ENCODE results near the gene SAP30BP. TPM values are rescaled to one million over a fixed set of nuclear protein-coding genes. Genes with fewer than 3 reads are reported as not detected.

Gene SAP30BP
- total and polyA plus RNA-seq, 2 of the 13 experiments (the other 11 are each of a cell fraction or from before 2014, with no cell fraction given) = 67.7 to 99.4 TPM

DNA sequence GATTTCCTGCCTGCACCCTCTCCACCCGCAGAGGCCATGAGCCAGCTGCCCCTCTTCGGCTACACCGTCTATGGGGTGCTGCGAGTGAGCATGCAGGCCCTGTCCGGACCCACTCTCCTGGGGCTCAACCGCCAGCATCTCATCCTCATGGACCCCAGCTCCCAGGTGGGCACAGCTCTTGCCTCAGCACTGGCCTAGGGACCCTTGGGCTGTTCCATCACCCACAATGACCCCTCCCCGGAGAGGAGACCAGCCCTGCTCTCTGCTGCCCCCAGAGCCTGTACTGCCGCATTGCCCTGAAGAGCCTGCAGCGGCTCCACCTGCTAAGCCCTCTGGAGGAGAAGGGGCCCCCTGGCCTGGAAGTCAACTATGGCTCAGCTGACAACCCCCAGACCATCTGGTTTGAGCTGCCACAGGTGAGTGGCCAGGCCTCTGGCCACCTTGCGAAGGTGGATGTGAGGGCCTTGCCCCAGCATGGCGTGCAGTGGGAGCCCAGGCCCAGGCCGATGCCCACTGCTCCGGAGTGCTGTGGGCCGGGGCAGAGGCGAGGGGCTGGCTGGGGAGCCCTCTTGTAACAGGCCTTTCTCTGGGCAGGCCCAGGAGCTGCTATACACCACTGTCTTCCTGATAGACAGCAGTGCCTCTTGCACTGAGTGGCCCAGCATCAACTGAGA is 41.2 kb upstream of the SAP30BP start (continued):
- TF ChIP-seq, protein P1, sequence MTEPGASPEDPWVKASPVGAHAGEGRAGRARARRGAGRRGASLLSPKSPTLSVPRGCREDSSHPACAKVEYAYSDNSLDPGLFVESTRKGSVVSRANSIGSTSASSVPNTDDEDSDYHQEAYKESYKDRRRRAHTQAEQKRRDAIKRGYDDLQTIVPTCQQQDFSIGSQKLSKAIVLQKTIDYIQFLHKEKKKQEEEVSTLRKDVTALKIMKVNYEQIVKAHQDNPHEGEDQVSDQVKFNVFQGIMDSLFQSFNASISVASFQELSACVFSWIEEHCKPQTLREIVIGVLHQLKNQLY (CRISPR knock-in tag; IDR thresholded peaks at IDR 0.05) = no peak
- TF ChIP-seq TARDBP (CRISPR knock-in tag; IDR thresholded peaks at IDR 0.05) (no peak), SRF (IDR thresholded peaks at IDR 0.05; ENCODE audit: low read depth, low read length) (no peak), ZNF549 (CRISPR knock-in tag; IDR thresholded peaks at IDR 0.05) (no peak), TSC22D2 (CRISPR knock-in tag; IDR thresholded peaks at IDR 0.05; ENCODE audit: borderline replicate concordance) (no peak), ZNF724P (CRISPR knock-in tag; IDR thresholded peaks at IDR 0.05; ENCODE audit: borderline replicate concordance) (no peak), ZZZ3 (CRISPR knock-in tag; IDR thresholded peaks at IDR 0.05; ENCODE audit: borderline replicate concordance) (0 out of 2 replicates have a peak, but pooled peaks have one; percentile 28)
- TF ChIP-seq, protein P2, sequence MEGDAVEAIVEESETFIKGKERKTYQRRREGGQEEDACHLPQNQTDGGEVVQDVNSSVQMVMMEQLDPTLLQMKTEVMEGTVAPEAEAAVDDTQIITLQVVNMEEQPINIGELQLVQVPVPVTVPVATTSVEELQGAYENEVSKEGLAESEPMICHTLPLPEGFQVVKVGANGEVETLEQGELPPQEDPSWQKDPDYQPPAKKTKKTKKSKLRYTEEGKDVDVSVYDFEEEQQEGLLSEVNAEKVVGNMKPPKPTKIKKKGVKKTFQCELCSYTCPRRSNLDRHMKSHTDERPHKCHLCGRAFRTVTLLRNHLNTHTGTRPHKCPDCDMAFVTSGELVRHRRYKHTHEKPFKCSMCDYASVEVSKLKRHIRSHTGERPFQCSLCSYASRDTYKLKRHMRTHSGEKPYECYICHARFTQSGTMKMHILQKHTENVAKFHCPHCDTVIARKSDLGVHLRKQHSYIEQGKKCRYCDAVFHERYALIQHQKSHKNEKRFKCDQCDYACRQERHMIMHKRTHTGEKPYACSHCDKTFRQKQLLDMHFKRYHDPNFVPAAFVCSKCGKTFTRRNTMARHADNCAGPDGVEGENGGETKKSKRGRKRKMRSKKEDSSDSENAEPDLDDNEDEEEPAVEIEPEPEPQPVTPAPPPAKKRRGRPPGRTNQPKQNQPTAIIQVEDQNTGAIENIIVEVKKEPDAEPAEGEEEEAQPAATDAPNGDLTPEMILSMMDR (CRISPR knock-in tag; IDR thresholded peaks at IDR 0.05) = peak; percentile 85
- TF ChIP-seq, protein P3, sequence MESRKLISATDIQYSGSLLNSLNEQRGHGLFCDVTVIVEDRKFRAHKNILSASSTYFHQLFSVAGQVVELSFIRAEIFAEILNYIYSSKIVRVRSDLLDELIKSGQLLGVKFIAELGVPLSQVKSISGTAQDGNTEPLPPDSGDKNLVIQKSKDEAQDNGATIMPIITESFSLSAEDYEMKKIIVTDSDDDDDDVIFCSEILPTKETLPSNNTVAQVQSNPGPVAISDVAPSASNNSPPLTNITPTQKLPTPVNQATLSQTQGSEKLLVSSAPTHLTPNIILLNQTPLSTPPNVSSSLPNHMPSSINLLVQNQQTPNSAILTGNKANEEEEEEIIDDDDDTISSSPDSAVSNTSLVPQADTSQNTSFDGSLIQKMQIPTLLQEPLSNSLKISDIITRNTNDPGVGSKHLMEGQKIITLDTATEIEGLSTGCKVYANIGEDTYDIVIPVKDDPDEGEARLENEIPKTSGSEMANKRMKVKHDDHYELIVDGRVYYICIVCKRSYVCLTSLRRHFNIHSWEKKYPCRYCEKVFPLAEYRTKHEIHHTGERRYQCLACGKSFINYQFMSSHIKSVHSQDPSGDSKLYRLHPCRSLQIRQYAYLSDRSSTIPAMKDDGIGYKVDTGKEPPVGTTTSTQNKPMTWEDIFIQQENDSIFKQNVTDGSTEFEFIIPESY (CRISPR knock-in tag; IDR thresholded peaks at IDR 0.05) = peak; percentile 88
- TF ChIP-seq, protein P4, sequence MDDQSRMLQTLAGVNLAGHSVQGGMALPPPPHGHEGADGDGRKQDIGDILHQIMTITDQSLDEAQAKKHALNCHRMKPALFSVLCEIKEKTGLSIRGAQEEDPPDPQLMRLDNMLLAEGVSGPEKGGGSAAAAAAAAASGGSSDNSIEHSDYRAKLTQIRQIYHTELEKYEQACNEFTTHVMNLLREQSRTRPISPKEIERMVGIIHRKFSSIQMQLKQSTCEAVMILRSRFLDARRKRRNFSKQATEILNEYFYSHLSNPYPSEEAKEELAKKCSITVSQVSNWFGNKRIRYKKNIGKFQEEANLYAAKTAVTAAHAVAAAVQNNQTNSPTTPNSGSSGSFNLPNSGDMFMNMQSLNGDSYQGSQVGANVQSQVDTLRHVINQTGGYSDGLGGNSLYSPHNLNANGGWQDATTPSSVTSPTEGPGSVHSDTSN (CRISPR knock-in tag; IDR thresholded peaks at IDR 0.05; ENCODE audit: borderline replicate concordance) = no peak
- TF ChIP-seq, protein P5, sequence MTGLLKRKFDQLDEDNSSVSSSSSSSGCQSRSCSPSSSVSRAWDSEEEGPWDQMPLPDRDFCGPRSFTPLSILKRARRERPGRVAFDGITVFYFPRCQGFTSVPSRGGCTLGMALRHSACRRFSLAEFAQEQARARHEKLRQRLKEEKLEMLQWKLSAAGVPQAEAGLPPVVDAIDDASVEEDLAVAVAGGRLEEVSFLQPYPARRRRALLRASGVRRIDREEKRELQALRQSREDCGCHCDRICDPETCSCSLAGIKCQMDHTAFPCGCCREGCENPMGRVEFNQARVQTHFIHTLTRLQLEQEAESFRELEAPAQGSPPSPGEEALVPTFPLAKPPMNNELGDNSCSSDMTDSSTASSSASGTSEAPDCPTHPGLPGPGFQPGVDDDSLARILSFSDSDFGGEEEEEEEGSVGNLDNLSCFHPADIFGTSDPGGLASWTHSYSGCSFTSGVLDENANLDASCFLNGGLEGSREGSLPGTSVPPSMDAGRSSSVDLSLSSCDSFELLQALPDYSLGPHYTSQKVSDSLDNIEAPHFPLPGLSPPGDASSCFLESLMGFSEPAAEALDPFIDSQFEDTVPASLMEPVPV (CRISPR knock-in tag; IDR thresholded peaks at IDR 0.05) = no peak
- TF ChIP-seq, protein P6, sequence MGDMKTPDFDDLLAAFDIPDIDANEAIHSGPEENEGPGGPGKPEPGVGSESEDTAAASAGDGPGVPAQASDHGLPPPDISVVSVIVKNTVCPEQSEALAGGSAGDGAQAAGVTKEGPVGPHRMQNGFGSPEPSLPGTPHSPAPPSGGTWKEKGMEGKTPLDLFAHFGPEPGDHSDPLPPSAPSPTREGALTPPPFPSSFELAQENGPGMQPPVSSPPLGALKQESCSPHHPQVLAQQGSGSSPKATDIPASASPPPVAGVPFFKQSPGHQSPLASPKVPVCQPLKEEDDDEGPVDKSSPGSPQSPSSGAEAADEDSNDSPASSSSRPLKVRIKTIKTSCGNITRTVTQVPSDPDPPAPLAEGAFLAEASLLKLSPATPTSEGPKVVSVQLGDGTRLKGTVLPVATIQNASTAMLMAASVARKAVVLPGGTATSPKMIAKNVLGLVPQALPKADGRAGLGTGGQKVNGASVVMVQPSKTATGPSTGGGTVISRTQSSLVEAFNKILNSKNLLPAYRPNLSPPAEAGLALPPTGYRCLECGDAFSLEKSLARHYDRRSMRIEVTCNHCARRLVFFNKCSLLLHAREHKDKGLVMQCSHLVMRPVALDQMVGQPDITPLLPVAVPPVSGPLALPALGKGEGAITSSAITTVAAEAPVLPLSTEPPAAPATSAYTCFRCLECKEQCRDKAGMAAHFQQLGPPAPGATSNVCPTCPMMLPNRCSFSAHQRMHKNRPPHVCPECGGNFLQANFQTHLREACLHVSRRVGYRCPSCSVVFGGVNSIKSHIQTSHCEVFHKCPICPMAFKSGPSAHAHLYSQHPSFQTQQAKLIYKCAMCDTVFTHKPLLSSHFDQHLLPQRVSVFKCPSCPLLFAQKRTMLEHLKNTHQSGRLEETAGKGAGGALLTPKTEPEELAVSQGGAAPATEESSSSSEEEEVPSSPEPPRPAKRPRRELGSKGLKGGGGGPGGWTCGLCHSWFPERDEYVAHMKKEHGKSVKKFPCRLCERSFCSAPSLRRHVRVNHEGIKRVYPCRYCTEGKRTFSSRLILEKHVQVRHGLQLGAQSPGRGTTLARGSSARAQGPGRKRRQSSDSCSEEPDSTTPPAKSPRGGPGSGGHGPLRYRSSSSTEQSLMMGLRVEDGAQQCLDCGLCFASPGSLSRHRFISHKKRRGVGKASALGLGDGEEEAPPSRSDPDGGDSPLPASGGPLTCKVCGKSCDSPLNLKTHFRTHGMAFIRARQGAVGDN (CRISPR knock-in tag; IDR thresholded peaks at IDR 0.05) = peak; percentile 54
